Measurements from ENCODE around the gene CPNE2.

Gene CPNE2

DNA sequence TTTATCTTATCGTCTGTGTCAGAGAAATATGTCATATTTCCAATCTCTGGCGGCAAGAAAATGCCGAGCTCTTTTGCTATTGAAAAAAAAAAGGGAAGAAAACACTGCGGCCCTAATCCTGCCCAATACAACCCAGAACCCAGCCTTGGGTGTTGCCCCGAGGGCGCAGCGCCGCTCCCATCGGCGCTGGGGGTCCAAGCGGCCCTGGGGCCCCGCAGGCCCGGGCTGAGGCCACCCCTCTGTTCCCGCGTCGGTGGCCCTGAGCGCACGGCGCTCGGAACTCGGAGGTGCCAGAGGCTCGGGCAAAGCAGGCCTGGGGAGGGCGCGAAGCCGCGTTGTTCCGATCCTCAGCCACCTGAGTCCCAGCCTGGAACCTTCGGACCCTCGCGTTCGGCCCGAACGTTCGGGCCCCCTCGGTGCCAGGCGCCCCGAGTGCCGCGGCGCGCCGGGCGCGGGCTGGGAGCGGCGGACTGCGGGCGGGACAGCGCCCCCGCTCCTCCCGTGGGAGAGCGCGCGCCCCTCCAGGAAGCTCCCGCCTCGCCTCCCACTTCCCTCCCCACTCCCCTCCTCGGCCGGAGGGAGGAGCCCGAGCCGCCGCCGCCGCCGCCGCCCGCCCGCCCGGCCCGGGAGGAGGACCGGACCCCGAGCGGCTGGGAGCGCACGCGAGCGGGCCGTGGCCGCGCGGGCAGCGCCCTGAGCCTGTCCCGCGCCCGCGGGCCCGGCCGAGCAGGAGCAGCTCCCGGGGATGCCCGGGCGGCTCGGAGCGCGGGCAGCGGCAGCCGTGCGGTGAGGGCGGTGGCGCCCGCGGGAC is at the start of gene CPNE2:
Gene CPNE2 (plus strand): TSS at position 609 of the 811 bp plus-strand sequence. CDS start 18,160 bp downstream, outside the sequence.
- DNase-seq (ENCODE audit: insufficient read length, low spot score) (peak; percentile 49), FAIRE-seq (no peak)
- TF ChIP-seq POLR2A (IDR thresholded peaks at IDR 0.05; ENCODE audit: low read depth, low read length), result peak; percentile 29; the same call in 1 of the 2 replicates

DNA sequence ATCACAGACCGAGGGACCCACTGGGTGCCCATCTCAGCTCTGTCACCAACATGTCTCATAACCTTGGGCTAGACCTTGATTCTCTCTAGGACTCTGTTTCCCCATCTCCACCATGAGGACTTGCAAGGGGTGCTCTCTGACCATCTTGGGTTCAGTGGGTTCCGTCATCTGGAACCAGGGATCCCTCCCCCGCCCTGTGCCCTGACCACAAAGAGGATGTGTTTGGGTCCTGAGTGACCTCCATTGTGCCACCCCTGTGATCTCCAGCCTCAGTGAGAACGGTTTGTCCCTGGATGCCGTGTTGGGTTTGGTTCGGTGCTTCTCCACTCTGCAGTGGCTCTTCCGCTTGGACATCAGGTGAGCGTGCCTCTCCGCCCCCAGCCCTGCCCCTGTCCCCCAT is 49.1 kb upstream of the CPNE2 start:
- no peak for DNase-seq (ENCODE audit: insufficient read length, low spot score)
- TF ChIP-seq POLR2A (IDR thresholded peaks at IDR 0.05; ENCODE audit: low read depth, low read length), result no peak

DNA sequence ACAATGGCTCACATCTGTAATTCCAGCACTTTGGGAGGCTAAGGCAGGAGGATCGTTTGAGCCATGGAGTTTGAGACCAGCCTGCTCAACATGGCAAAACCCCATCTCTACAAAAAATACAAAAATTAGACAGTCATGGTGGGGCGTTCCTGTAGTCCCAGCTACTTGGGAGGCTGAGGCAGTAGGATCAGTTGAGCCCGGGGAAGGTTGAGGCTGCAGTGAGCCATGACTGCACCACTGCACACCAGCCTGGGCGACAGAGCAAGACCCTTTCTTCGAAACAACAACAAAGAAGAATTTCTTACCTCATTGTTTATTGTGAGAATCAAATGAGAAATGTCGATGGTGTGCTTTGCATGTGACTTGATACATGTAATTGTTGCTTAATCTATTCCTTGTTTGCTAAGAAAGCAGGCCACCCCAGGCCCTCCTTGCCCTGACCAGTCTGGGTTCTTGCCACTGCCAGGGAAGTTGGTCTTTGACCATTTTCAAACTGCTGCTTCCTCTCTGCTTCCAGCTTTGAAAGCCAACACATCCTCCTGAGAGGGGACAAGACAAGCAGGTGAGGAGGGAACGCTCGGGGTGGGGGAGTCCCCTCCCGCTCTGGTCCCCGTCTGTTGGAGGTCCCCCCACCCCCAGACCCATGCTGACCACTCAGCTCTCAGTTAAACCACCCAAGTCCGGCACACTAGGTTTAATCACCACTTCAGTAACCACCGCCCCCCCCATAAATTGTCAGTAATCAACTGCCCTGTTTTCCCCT is 47.3 kb upstream of the CPNE2 start:
- TF ChIP-seq POLR2A (IDR thresholded peaks at IDR 0.05; ENCODE audit: low read depth, low read length), result no peak
- FAIRE-seq (no peak), DNase-seq (ENCODE audit: insufficient read length, low spot score) (no peak)

More for the DNA sequence above, 49.1 kb upstream of the CPNE2 start:
- no peak for FAIRE-seq

DNA sequence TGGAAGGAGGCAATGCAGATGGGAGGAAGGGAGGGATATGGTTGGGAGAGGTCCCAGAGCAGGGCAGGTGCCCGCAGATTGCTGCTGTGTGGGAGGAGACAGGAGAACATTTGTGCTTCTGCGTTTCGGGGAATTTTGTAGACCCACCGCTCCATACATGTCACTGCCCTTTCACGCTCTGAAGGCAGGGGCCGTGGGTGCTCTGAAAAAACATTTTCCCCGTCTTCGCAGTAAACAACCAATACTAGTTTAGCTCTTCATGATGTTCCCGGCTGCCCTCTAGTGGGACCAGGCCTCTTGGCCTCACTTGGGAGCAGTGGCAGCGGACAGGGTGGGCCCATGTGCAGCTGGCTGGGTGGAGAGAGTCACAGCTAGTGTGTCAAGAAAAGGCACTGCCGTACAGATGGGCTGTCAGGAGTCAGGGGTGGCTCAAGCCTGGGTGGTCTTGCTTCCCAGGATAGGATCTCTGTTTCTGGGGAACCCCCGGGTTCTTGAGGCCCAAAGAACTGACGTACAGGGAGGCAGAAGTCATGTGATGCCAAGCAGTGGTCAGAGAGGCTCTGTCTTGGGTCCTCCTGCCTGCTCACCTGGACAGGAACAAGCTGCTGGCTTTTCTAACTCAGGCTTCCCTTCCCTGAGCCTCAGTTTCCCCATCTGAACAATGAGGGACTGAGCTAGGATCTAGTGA is 46.5 kb upstream of the CPNE2 start:
- DNase-seq (ENCODE audit: insufficient read length, low spot score), result no peak

DNA sequence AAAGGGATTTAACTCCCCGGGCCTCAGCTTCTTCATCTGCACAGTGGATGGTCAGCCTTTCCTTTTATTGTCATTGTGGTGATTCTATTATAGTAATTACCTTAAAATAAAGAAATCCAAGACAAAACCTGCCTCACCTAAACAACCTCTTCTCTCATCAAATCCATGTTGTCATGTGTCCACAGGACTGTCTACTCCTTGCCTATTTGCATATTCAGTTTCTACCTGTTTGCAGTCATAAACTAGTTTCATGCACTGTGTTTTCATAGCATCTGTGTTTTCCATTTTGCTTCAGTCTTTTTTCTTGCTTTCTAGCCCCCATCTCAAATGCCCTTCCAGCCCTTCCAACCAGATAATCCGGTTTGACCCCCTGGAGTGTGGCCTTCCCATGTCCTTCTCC is 44.3 kb upstream of the CPNE2 start:
- DNase-seq (ENCODE audit: insufficient read length, low spot score) (no peak), FAIRE-seq (no peak)
- TF ChIP-seq POLR2A (IDR thresholded peaks at IDR 0.05; ENCODE audit: low read depth, low read length), result no peak

More for the DNA sequence above, 46.5 kb upstream of the CPNE2 start:
- TF ChIP-seq POLR2A (IDR thresholded peaks at IDR 0.05; ENCODE audit: low read depth, low read length), result no peak
- no peak for FAIRE-seq

DNA sequence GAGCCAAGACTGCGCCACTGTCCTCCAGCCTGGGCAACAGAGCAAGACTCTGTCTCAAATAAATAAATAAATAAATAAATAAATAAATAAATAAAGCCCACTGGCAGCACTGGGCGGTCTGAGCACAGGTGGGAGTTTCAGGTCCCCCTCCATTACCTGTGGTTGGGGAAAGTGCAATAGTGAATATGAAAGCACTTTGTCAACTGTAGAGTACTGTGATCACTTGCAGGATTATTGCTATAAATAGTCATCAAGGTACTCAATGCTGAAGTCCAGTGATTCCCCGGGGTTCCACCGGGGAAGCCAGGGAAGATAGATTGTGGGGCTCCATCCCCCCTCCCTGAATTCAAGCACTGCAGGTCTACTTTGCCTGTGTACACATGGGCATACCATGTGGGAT is 42.7 kb upstream of the CPNE2 start:
- no peak for TF ChIP-seq POLR2A (IDR thresholded peaks at IDR 0.05; ENCODE audit: low read depth, low read length)
- FAIRE-seq (no peak), DNase-seq (ENCODE audit: insufficient read length, low spot score) (no peak)

DNA sequence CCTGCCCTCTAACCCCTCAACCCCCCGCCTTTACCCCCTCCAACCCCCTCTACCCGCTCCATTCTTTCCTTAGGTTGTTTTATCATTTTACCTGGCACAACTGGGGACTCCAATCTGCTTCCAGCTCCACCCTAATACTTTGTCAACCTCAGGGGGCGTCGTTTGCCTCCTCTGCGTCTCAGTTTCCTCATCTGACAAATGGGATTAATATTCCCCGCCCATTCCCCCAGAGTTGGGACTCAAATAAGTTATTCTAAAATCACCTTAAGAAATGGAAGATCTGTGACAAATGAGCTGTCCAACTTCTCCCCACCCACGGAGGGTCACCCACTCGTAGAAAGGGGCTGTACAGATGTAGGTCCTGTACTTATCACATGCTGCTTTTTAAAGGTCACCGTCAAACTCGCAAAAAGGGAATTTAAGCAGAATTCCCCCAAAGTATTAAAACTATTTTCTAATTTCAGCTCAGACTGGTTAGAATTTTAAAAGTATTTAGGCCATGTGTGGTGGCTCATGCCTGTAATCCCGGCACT is 40.6 kb upstream of the CPNE2 start:
- no peak for FAIRE-seq
- no peak for TF ChIP-seq POLR2A (IDR thresholded peaks at IDR 0.05; ENCODE audit: low read depth, low read length)

DNA sequence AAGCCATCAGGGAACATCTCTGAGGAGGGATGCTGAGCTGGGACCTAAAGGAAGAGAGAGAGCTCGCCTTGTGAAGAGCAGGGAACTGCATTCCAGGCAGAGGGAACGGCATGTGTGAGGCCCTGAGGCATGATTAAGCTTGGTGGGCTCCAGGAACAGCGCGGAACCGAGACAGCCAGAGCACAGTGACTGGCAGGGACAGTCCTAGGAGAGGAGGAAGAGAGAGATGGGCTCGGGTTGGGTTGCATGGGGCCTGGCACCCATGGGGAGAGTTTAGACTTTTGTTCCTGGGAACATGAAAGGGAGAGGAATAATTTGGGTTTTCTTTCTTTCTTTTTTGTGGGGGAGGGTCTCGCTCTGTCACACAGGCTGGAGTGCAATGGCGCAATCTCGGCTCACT is 39.2 kb upstream of the CPNE2 start:
- TF ChIP-seq POLR2A (IDR thresholded peaks at IDR 0.05; ENCODE audit: low read depth, low read length), result no peak
- DNase-seq (ENCODE audit: insufficient read length, low spot score) (no peak), FAIRE-seq (no peak)

More for the DNA sequence above, 40.6 kb upstream of the CPNE2 start:
- no peak for DNase-seq (ENCODE audit: insufficient read length, low spot score)

DNA sequence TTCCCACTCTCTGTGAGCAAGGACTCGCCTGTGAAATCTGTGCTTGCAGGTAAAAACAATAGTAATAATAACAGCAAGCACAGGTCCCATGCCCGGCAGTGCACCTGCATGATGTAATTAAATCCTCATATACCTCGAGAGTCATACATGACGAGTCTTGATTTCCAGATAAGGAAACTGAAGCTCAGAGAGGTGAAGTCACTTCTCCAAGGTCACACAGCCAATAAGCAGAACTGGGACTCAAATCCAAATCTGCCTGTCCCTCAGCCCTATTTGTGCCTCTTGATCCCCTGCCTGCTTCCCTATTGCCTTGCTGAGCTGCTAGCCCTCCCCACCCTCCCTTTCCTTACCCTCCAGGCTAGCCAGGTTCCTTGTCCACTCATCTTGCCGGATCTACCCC is 38.0 kb upstream of the CPNE2 start:
- no peak for TF ChIP-seq POLR2A (IDR thresholded peaks at IDR 0.05; ENCODE audit: low read depth, low read length)
- DNase-seq (ENCODE audit: insufficient read length, low spot score), result no peak
- no peak for FAIRE-seq

DNA sequence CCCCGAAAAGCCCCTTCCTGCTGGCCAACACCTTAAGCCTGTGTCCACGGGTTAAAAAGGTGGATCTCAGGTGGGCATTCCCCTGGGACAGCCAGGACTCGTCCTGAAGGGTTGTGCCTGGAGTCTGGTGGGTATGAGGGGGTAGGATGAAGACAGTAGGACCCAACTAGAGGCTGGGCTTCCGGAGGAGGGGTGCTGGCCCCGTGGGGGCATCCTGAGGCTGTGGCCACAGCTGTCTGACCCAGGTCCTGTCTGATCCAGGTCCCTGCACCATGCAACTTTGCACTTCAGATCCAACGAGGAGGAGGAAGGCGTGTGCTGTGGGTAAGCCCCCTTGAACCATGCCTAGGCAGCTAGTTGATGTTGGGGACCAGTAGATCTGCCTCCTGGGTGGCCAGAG is 37.6 kb upstream of the CPNE2 start:
- DNase-seq (ENCODE audit: insufficient read length, low spot score) (no peak), FAIRE-seq (no peak)
- TF ChIP-seq POLR2A (IDR thresholded peaks at IDR 0.05; ENCODE audit: low read depth, low read length), result no peak

DNA sequence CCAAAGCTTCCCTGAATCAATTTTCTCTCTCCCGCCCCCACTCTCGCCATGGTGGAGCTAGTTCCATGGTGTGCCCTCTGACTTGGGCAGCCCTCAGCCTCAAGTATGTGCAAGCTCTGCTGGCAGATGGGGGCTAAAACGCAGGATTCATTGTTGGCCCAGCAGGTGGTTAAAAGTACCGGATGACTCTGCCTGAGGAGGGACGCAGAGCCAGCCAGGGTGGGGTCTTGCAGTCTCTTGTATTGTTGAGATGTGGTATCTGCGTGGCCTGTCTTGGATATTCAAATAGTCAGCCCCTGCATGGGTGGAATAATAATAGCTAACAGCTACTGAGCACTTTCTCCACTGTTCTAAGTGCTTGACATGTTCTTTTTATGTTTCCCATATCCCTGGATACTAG is 36.7 kb upstream of the CPNE2 start:
- TF ChIP-seq POLR2A (IDR thresholded peaks at IDR 0.05; ENCODE audit: low read depth, low read length), result no peak
- DNase-seq (ENCODE audit: insufficient read length, low spot score) (no peak), FAIRE-seq (no peak)

DNA sequence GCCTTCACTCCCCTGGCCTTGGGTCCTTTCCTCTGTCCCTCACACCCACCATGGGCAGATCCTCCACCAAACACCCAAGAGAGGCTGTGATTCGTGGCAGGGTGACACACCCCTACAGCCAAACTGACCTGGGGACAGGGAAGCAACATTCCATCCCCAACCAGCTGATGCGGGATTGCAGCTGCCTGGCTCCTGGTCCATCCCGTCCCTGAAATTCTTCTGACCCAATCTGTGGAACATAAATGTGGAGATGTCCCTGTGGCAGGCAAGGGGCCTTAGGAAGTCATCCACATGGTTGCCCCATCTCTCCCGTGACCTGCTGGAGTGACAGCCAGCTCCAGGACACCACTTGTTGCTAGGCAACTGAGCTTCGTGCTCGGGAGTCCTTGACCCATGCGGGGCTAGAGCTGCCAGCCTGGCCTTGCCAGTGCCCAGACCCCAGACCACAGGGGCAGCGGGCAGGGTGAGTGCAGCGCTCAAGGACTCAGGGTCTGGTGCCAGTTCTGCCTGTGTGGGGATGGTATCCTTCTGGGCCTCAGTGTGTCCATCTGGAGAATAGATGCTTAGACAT is 34.0 kb upstream of the CPNE2 start:
- DNase-seq (ENCODE audit: insufficient read length, low spot score) (no peak), FAIRE-seq (no peak)
- TF ChIP-seq POLR2A (IDR thresholded peaks at IDR 0.05; ENCODE audit: low read depth, low read length), result no peak

DNA sequence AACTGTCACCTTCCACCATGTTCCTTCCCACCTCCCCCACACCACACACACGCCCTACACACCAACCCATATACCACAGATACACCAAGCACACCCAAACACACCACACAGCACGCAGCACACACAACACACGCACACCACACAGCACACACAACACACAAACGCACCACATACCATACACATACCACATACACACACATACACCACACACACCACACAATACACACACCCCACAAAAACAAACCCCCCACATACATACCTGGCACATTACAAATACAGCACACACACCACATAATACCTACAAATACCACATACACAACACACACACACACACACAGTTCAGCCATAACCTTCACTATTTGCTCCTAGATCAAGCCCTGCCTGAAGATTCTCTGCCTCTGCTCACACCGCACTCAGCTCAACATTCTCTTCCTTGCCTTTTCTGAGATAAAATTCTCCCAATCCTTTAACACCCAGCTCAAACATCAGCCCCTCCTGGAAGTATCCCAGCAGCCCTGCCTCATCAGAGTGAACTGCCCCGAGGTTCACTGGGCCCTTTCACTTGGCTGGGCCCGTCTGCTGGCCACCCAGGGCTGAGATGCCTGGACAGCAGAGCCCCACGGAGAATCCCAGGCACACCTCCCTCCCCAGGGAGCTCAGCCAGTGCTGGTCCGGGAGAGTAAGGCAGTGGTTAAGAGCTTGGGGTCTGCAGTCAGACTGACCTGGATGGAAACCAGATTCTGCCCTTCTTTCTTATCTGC is 31.9 kb upstream of the CPNE2 start:
- DNase-seq (ENCODE audit: insufficient read length, low spot score) (no peak), FAIRE-seq (no peak)
- no peak for TF ChIP-seq POLR2A (IDR thresholded peaks at IDR 0.05; ENCODE audit: low read depth, low read length)

Data from H54 (cell line).